HepG2 (cell line): ENCODE results near the gene PLEKHG2. TPM values are rescaled to one million over a fixed set of nuclear protein-coding genes. Genes with fewer than 3 reads are reported as not detected.
A peak's percentile ranks its signal among the peaks of the same experiment; 100 is the strongest.

Experiments used
- ATAC-seq: fragments of 200-7000 bp; cut with Tn5 transposase; 3 replicates; pipeline ENCODE4 v1.9.1; 2020; ENCODE audit warnings: mild to moderate bottlenecking, moderate library complexity
- BruUV-seq: library from RNA; stranded (reverse); fragments of 400-500 nt; replicated peaks from 2 replicates; lab custom pipeline; 2021; lab: Mats Ljungman, UMichigan
- CTCF ChIA-PET: fragments of 300-600 bp; formaldehyde crosslinking; extraction: SDS; loops from one replicate; lab custom pipeline; 2021; ENCODE audit warnings: low total read pairs, inconsistent platforms, low intra/inter-chr PET ratio; lab: Yijun Ruan, JAX
- POLR2A ChIA-PET: fragments of 350-600 bp; sonication (Branson Sonifier 250); formaldehyde crosslinking; loops from one replicate; lab custom pipeline; 2020; ENCODE audit warnings: antibody characterized with exemption, inconsistent platforms; lab: Yijun Ruan, JAX
- DNase-seq: peaks from one replicate; pipeline ENCODE4 v3.0.0-alpha.2; 2015; ENCODE audit warnings: low spot score
- FAIRE-seq: peaks from 3 replicates; lab custom pipeline; 2011; peaks lifted over from hg19 to GRCh38; lab: Jason Lieb, UNC
- H2AFZ ChIP-seq: one replicate; pipeline ENCODE4 v1.6.1; 2011; ENCODE audit warnings: low read length, inconsistent platforms
- H3K27ac ChIP-seq: fragments of 300-600 bp; 3 replicates; pipeline ENCODE4 v1.8.0; 2011; ENCODE audit warnings: mixed run types, mild to moderate bottlenecking, mixed read lengths, low read length, inconsistent platforms; ENCODE audit not compliant: insufficient read depth; ENCODE audit errors: extremely low read length
- H3K27me3 ChIP-seq, 2 experiments: fragments of 200-600 bp in 1 of 2; 2 replicates in 1 of 2; 3 replicates in 1 of 2; pipeline versions ENCODE4 v1.6.0 to v1.8.0; 2011; ENCODE audit warnings: low read length in 2 of 2, mild to moderate bottlenecking in 2 of 2, moderate library complexity in 2 of 2, inconsistent platforms in 1 of 2; ENCODE audit not compliant: insufficient read depth in 2 of 2, control insufficient read depth in 1 of 2
- H3K36me3 ChIP-seq, 2 experiments: fragments of 200-600 bp in 1 of 2; replicated peaks in 1 of 2; 2 replicates in 1 of 2; 3 replicates in 1 of 2; pipeline versions ENCODE4 v1.5.1 to v1.8.0; 2011; ENCODE audit warnings: low read length in 2 of 2, inconsistent platforms in 1 of 2; ENCODE audit not compliant: insufficient read depth in 2 of 2, control insufficient read depth in 1 of 2
- H3K4me1 ChIP-seq: 2 replicates; pipeline ENCODE4 v1.5.1; 2012; ENCODE audit warnings: low read length, inconsistent platforms; ENCODE audit not compliant: insufficient read depth
- H3K4me2 ChIP-seq: 2 replicates; pipeline ENCODE4 v1.6.0; 2011; ENCODE audit warnings: low read depth, low read length, inconsistent platforms
- H3K4me3 ChIP-seq, 3 experiments: fragments of 200-600 bp in 1 of 3; sonication (generic), shearing (Covaris generic) in 1 of 3; replicated peaks in 1 of 3; 2 replicates each; pipeline ENCODE4 v1.5.1; 2011 to 2016; ENCODE audit warnings: low read length in 3 of 3, inconsistent platforms in 2 of 3, low read depth in 2 of 3, mild to moderate bottlenecking in 2 of 3, control low read depth in 1 of 3, mixed read lengths in 1 of 3; ENCODE audit not compliant: insufficient read depth in 1 of 3
- H3K79me2 ChIP-seq: one replicate; pipeline ENCODE4 v1.6.1; 2011; ENCODE audit warnings: low read length, inconsistent platforms; ENCODE audit not compliant: insufficient read depth
- H3K9ac ChIP-seq: 2 replicates; pipeline ENCODE4 v1.6.0; 2011; ENCODE audit warnings: mild to moderate bottlenecking, low read depth, low read length, inconsistent platforms; ENCODE audit not compliant: insufficient read depth
- H3K9me3 ChIP-seq: 2 replicates; pipeline ENCODE4 v1.5.1; 2012; ENCODE audit warnings: mild to moderate bottlenecking, low read length
- H4K20me1 ChIP-seq: 2 replicates; pipeline ENCODE4 v1.6.0; 2011; ENCODE audit warnings: inconsistent platforms, mild to moderate bottlenecking, low read length, moderate library complexity; ENCODE audit not compliant: insufficient read depth
- BRCA1 ChIP-seq: sonication (generic); formaldehyde crosslinking; IDR thresholded peaks from 2 replicates; pipeline ENCODE4 v1.4.0; 2020; ENCODE audit warnings: missing genetic modification reagents
- CBFB ChIP-seq: sonication (generic); formaldehyde crosslinking; IDR thresholded peaks from 2 replicates; pipeline ENCODE4 v1.4.0; 2020; ENCODE audit warnings: missing genetic modification reagents
- CEBPB ChIP-seq: IDR thresholded peaks from 2 replicates; pipeline ENCODE4 v1.6.1; 2011; ENCODE audit warnings: low read depth, low read length, improper control_type of control experiment, borderline replicate concordance
- PBX3 ChIP-seq: sonication (generic); formaldehyde crosslinking; IDR thresholded peaks from 2 replicates; pipeline ENCODE4 v1.8.1; 2023; ENCODE audit warnings: missing genetic modification reagents, inconsistent platforms, borderline replicate concordance
- TRAFD1 ChIP-seq: sonication (generic); formaldehyde crosslinking; IDR thresholded peaks from 2 replicates; pipeline ENCODE4 v1.5.1; 2020; ENCODE audit warnings: missing genetic modification reagents, mild to moderate bottlenecking, borderline replicate concordance
- ZBTB38 ChIP-seq: sonication (generic); formaldehyde crosslinking; IDR thresholded peaks from 2 replicates; pipeline ENCODE4 v1.5.1; 2020; ENCODE audit warnings: mild to moderate bottlenecking, missing genetic modification reagents
- ZBTB8A ChIP-seq: sonication (generic); formaldehyde crosslinking; IDR thresholded peaks from 2 replicates; pipeline ENCODE4 v1.4.0; 2020; ENCODE audit warnings: mild to moderate bottlenecking, low read depth, missing genetic modification reagents, borderline replicate concordance
- ZNF496 ChIP-seq: sonication (generic); formaldehyde crosslinking; IDR thresholded peaks from 2 replicates; pipeline ENCODE4 v1.8.1; 2023; ENCODE audit warnings: mild to moderate bottlenecking, moderate library complexity, missing genetic modification reagents; ENCODE audit not compliant: insufficient replicate concordance
- ZNF747 ChIP-seq: sonication (generic); formaldehyde crosslinking; IDR thresholded peaks from 2 replicates; pipeline ENCODE4 v1.8.1; 2023; ENCODE audit warnings: missing genetic modification reagents, mild to moderate bottlenecking, borderline replicate concordance
- ZNF770 ChIP-seq: sonication (generic); formaldehyde crosslinking; IDR thresholded peaks from 2 replicates; pipeline ENCODE4 v1.5.0; 2020; ENCODE audit warnings: mild to moderate bottlenecking, missing genetic modification reagents
- WGBS: methylation state at CpG from one replicate; pipeline ENCODE4 v1.1.6; 2017; ENCODE audit warnings: low lambda C conversion rate; 5-methylcytosine and 5-hydroxymethylcytosine counted together
- in situ Hi-C: cut with HindIII; loops from 2 replicates; pipeline ENCODE4 v1.10.0; 2017; ENCODE audit warnings: low pct_unique_long_range_greater_than_20kb; ENCODE audit not compliant: extremely low pct_ligation_motif_present
- intact Hi-C: fragments of 100-400 bp; cut with micrococcal nuclease; formaldehyde crosslinking; loops from one replicate; pipeline ENCODE4 v1.10.0; 2022; ENCODE audit not compliant: unreplicated experiment
- polyA plus RNA-seq, 8 experiments: library from polyadenylated mRNA; depleted of rRNA in 3 of 8; stranded (reverse) in 7 of 8; unstranded in 1 of 8; fragments of >200 nt; fragmentation: Illumina TruSeq in 4 of 8; extraction: Trizol in 4 of 8; gene quantifications; 2 replicates each; pipeline versions ENCODE4 v1.2.1 to v1.2.3, GENCODE V29; 2011 to 2016; ENCODE audit warnings: low read depth in 4 of 8, missing spikeins in 1 of 8, mixed read lengths in 1 of 8; ENCODE audit not compliant: insufficient read depth in 1 of 8
- total RNA-seq, 5 experiments: library from RNA; depleted of rRNA; stranded (reverse); fragments of >200 nt; fragmentation: Illumina TruSeq; extraction: Trizol; gene quantifications; 2 replicates each; pipeline ENCODE4 v1.2.3, GENCODE V29; 2016; ENCODE audit warnings: low read depth in 1 of 5
- TF ChIP-seq, protein P1 (sequence below): sonication (generic); formaldehyde crosslinking; IDR thresholded peaks from 2 replicates; pipeline ENCODE4 v1.5.1; 2020; ENCODE audit warnings: missing genetic modification reagents, mild to moderate bottlenecking, borderline replicate concordance

The PLEKHG2 gene
- total and polyA plus RNA-seq, 2 of the 13 experiments (the other 11 are each of a cell fraction or from before 2014, with no cell fraction given) = 3.6 to 6.8 TPM

GRCh38 chr19:39397360-39398296 is 14.8 kb upstream of the PLEKHG2 start:
- FAIRE-seq (peak; percentile 92), ATAC-seq (peak; percentile 72), DNase-seq (peak; percentile 95)
- Histone ChIP-seq H3K36me3 (peaks cover 2 to 11% of the 10 kb centered on the region in 2 experiments; a peak in 3 of 5 replicates), H2AFZ (no peak overlapping the region), H4K20me1 (no peaks in the 10 kb centered on the region), H3K4me1 (peaks cover 59% of the 10 kb centered on the region), H3K27ac (peak overlapping the region; percentile 98), H3K79me2 (no peaks in the 10 kb centered on the region), H3K9ac (peak overlapping the region; percentile 85), H3K4me2 (peak overlapping the region; percentile 88), H3K9me3 (no peaks in the 10 kb centered on the region), H3K4me3 (peak overlapping the region; percentile 29 to 57 (median 34)), H3K27me3 (no peaks in the 10 kb centered on the region)
- ChIA-PET POLR2A (interaction anchor here (0.5 to 3.4 kb wide), 13 partner anchors 10 to 1620 kb away, joined by 3 to 123 read pairs (median 10); partner anchors contain the start of genes EID2, EID2B, PLEKHG2 and RPS16), CTCF (interaction anchor here (1.1 to 4.2 kb wide), 2 partner anchors 9 to 14 kb away, joined by 3 to 127 read pairs; partner anchors contain the start of gene PLEKHG2)
- WGBS = 33% methylated on average over 8 of the region's 17 CpGs
- in situ Hi-C loops = no loop called here
- intact Hi-C loops = loop anchor here (1.0 kb wide), 2 partner anchors 7 to 14 kb away; no protein-coding TSS in a partner anchor
- BruUV-seq = no TSS peak
- TF ChIP-seq BRCA1 (CRISPR knock-in tag) = no peak
- TF ChIP-seq ZBTB38 (CRISPR knock-in tag) = peak; percentile 93
- TF ChIP-seq, protein P1, sequence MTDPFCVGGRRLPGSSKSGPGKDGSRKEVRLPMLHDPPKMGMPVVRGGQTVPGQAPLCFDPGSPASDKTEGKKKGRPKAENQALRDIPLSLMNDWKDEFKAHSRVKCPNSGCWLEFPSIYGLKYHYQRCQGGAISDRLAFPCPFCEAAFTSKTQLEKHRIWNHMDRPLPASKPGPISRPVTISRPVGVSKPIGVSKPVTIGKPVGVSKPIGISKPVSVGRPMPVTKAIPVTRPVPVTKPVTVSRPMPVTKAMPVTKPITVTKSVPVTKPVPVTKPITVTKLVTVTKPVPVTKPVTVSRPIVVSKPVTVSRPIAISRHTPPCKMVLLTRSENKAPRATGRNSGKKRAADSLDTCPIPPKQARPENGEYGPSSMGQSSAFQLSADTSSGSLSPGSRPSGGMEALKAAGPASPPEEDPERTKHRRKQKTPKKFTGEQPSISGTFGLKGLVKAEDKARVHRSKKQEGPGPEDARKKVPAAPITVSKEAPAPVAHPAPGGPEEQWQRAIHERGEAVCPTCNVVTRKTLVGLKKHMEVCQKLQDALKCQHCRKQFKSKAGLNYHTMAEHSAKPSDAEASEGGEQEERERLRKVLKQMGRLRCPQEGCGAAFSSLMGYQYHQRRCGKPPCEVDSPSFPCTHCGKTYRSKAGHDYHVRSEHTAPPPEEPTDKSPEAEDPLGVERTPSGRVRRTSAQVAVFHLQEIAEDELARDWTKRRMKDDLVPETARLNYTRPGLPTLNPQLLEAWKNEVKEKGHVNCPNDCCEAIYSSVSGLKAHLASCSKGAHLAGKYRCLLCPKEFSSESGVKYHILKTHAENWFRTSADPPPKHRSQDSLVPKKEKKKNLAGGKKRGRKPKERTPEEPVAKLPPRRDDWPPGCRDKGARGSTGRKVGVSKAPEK (CRISPR knock-in tag) = no peak; the same call in 1 of the 2 replicates
- TF ChIP-seq TRAFD1 (CRISPR knock-in tag) = 0 out of 2 replicates have a peak, but pooled peaks have one; percentile 77
- no peak for TF ChIP-seq ZNF496
- TF ChIP-seq ZNF770 (CRISPR knock-in tag) = peak; percentile 60; the same call in 1 of the 2 replicates
- TF ChIP-seq CEBPB = no peak
- TF ChIP-seq ZBTB8A (CRISPR knock-in tag) = no peak
- TF ChIP-seq PBX3 (CRISPR knock-in tag) = no peak
- TF ChIP-seq CBFB = peak; percentile 71; the same call in 1 of the 2 replicates
- no peak; the same call in 1 of the 2 replicates for TF ChIP-seq ZNF747 (CRISPR knock-in tag)
